Endothelial cell (in vitro differentiated cells): ENCODE results near the gene SNPH. TPM values are rescaled to one million over a fixed set of nuclear protein-coding genes. Genes with fewer than 3 reads are reported as not detected.

Experiments used
- DNase-seq: peaks from one replicate; pipeline ENCODE4 v3.0.0; 2021; ENCODE audit warnings: low spot score
- H3K27ac Mint-ChIP-seq: one replicate; pipeline ENCODE4 v1.8.0; 2021; ENCODE audit warnings: mixed read lengths, inconsistent platforms; ENCODE audit not compliant: unreplicated experiment
- H3K27me3 Mint-ChIP-seq: one replicate; pipeline ENCODE4 v1.8.0; 2021; ENCODE audit warnings: mild to moderate bottlenecking, moderate library complexity, mixed read lengths, inconsistent platforms; ENCODE audit not compliant: unreplicated experiment
- H3K36me3 Mint-ChIP-seq: one replicate; pipeline ENCODE4 v1.8.0; 2021; ENCODE audit warnings: mild to moderate bottlenecking, low read depth, mixed read lengths, inconsistent platforms; ENCODE audit not compliant: unreplicated experiment
- H3K4me1 Mint-ChIP-seq: one replicate; pipeline ENCODE4 v1.8.0; 2021; ENCODE audit warnings: mild to moderate bottlenecking, mixed read lengths, inconsistent platforms; ENCODE audit not compliant: unreplicated experiment
- H3K4me3 Mint-ChIP-seq: one replicate; pipeline ENCODE4 v1.8.0; 2021; ENCODE audit warnings: mild to moderate bottlenecking, mixed read lengths, inconsistent platforms; ENCODE audit not compliant: unreplicated experiment
- H3K9me3 Mint-ChIP-seq: one replicate; pipeline ENCODE4 v1.8.0; 2021; ENCODE audit warnings: mixed read lengths, inconsistent platforms; ENCODE audit not compliant: unreplicated experiment
- total RNA-seq: library from RNA; stranded (reverse); fragmentation: NEBNext Ultra II Directional; extraction: Animal tissue kit (Norgen Biotek cat#: 25700); gene quantifications from one replicate; pipeline ENCODE4 v1.2.1, GENCODE V29; 2021; ENCODE audit not compliant: unreplicated experiment
- TF ChIP-seq, protein P1 (sequence below): fragments of 200-600 bp; sonication (generic); IDR thresholded peaks from one replicate; pipeline ENCODE4 v1.5.0; 2021; ENCODE audit warnings: antibody characterized with exemption; ENCODE audit not compliant: unreplicated experiment

The SNPH gene
- total RNA-seq, 1 donor from 2014 or later = 8.4 TPM

DNA sequence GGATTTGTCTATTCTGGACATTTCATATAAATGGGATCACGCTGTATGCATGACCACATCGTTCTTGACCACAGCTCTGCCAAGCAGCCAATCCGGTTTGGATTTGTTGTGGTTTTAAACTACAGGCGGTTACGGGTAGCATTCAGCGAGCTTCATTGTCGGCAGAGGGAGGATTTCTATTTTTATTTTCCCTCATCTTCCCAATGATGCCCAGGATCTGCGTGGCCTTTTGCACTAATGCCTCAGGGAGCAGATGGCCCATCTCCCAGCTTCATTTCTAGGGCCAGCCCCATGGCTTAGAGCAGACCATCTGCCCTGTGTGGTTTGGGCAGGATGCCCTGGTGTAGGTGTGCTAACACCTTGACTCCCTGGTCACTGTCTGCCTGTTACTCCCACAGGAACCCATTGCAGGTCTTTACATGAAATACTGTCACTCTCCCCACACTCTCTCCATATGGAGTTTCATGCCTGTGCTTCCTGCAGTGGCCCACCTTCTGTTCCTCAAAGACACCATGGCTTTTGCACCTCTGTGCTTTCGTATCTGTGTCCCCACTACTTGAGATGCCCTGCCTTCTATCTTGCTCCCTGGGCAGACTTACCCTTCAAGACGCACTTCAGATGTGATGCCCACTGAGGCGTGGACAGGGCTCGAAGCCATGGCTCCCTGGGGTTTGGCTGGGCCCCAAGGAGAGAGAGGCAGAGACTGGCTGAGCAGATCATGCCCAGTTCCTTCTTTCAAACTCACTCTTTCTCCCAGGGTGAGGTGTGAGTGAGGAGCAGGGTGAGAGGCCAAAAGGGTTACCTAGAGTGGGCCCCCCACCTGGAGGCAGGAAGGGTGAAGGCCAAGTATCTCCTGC is 36.8 kb downstream of the SNPH start:
- Mint-ChIP-seq H3K9me3 (no peaks in the 10 kb centered on the region), H3K4me3 (no peak overlapping the region), H3K36me3 (peaks cover 18% of the 10 kb centered on the region), H3K27me3 (peaks cover 5% of the 10 kb centered on the region), H3K4me1 (peaks cover 9% of the 10 kb centered on the region), H3K27ac (no peak overlapping the region)
- DNase-seq = no peak
- TF ChIP-seq, protein P1, sequence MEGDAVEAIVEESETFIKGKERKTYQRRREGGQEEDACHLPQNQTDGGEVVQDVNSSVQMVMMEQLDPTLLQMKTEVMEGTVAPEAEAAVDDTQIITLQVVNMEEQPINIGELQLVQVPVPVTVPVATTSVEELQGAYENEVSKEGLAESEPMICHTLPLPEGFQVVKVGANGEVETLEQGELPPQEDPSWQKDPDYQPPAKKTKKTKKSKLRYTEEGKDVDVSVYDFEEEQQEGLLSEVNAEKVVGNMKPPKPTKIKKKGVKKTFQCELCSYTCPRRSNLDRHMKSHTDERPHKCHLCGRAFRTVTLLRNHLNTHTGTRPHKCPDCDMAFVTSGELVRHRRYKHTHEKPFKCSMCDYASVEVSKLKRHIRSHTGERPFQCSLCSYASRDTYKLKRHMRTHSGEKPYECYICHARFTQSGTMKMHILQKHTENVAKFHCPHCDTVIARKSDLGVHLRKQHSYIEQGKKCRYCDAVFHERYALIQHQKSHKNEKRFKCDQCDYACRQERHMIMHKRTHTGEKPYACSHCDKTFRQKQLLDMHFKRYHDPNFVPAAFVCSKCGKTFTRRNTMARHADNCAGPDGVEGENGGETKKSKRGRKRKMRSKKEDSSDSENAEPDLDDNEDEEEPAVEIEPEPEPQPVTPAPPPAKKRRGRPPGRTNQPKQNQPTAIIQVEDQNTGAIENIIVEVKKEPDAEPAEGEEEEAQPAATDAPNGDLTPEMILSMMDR = no peak

DNA sequence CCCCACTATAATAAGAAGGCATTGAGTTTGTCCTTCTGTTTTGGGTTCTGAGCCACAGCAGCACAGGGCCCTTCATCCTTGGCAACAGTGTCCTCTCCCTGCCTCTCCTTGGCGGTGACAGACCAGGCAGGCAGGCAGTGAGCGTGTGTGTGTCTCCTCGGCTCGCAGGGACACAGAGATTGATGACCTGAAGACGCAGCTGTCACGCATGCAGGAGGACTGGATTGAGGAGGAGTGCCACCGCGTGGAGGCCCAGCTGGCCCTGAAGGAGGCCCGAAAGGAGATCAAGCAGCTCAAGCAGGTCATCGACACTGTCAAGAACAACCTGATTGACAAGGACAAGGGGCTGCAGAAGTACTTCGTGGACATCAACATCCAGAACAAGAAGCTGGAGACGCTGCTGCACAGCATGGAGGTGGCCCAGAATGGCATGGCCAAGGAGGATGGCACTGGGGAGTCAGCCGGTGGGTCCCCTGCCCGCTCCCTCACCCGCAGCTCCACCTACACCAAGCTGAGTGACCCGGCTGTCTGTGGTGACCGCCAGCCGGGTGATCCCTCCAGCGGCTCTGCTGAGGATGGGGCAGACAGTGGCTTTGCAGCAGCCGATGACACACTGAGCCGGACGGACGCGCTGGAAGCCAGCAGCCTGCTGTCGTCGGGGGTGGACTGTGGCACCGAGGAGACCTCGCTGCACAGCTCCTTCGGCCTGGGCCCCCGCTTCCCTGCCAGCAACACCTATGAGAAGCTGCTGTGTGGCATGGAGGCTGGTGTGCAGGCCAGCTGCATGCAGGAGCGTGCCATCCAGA is 38.8 kb downstream of the SNPH start:
- TF ChIP-seq, protein P1 = no peak
- no peak for DNase-seq
- H3K9me3 Mint-ChIP-seq = no peaks in the 10 kb centered on the region
- no peak overlapping the region for H3K4me3 Mint-ChIP-seq
- peaks cover 5% of the 10 kb centered on the region for H3K27me3 Mint-ChIP-seq
- H3K4me1 Mint-ChIP-seq = peaks cover 11% of the 10 kb centered on the region
- no peak overlapping the region for H3K27ac Mint-ChIP-seq
- H3K36me3 Mint-ChIP-seq = peaks cover 18% of the 10 kb centered on the region

DNA sequence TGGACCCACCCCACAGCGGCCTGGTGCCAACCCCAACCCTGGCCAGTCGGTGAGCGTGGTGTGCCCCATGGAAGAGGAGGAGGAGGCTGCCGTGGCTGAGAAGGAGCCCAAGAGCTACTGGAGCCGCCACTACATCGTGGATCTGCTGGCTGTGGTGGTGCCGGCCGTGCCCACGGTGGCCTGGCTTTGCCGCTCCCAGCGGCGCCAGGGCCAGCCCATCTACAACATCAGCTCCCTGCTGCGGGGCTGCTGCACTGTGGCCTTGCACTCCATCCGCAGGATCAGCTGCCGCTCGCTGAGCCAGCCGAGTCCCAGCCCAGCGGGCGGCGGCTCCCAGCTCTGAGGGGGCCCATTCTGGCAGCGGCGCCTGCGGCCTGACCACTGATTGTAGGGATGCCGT is 39.6 kb downstream of the SNPH start:
- H3K4me3 Mint-ChIP-seq = no peak overlapping the region
- H3K27ac Mint-ChIP-seq = no peak overlapping the region
- peaks cover 5% of the 10 kb centered on the region for H3K27me3 Mint-ChIP-seq
- H3K9me3 Mint-ChIP-seq = no peaks in the 10 kb centered on the region
- no peak for DNase-seq
- TF ChIP-seq, protein P1 = no peak
- H3K36me3 Mint-ChIP-seq = peaks cover 18% of the 10 kb centered on the region
- H3K4me1 Mint-ChIP-seq = peaks cover 11% of the 10 kb centered on the region

DNA sequence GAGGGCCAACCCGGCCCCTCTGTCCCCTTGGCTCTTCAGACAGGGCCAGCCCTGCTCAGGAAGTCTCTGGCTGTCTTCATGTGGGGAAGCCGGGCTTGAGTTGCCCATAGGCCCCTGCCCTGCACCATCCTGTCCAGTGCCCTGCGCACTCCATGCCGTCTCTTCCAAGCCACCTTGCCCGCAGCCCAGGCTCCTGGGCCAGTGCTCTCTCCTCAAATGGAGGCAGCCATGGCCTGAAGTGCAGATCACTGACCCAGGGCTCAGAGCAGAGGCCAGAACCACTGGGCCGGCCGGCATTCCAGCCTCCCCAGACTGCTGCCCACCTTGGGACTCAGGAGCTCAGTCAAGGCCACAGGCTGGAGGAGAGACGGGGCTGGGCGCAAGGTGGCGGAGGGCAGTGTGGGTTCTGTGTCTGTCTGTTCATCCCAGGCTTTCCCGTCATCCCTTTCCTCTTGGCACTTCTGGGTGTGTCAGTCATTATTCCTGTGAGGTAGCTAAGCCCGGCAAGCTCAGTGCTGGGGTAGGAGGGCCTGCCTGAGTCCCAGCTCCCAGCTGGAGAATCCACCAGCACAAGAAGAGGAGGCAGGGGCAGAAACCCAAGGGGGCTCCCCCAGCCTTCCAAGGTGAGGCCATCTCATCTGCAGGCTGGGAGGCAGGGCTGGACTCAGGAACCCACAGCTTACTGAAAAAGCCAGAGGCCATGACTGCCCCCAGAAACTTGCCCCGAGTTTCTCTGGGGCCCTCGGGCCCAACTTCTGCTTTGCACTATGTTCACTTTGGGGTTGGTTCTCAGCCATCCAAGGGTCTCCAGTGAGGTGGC is 40.4 kb downstream of the SNPH start:
- Mint-ChIP-seq H3K4me1 (peaks cover 4% of the 10 kb centered on the region), H3K27ac (no peak overlapping the region)
- no peak for DNase-seq

More for the DNA sequence above, 40.4 kb downstream of the SNPH start:
- Mint-ChIP-seq H3K36me3 (peaks cover 19% of the 10 kb centered on the region), H3K4me3 (no peak overlapping the region), H3K9me3 (no peaks in the 10 kb centered on the region), H3K27me3 (peaks cover 9% of the 10 kb centered on the region)
- TF ChIP-seq, protein P1 = no peak
